Measurements from ENCODE around the gene DSG2. TPM values are rescaled to one million over a fixed set of nuclear protein-coding genes. Genes with fewer than 3 reads are reported as not detected.
"Not testable (repeated sequence)": the region's sequence is repeated elsewhere in the genome, so short reads cannot be mapped to it uniquely, and the experiment has no call there.

Gene DSG2
- total RNA-seq, 1 experiment from 2014 or later = 8.8 TPM

DNA sequence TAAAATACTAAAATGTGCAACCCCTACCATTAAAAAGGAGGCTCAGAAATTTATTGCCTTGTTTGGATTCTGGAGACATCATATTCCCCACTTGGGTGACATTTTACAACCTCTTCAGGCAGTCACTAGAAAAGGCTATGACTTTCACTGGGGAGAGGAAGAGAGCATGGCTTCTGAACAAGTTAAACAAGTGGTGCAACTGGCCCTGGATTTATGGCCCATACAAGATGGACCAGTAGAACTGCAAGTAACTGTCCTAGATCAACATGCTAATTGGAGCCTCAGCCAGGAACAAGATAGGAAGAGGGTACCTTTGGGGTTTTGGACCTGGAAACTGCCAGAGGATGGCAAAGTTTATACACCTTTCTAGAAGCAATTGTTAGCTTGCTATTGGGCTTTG is 4.0 kb upstream of the DSG2 start:
- Histone ChIP-seq H3K9me3 (no peaks in the 10 kb centered on the region), H3K27me3 (no peaks in the 10 kb centered on the region), H3K4me3 (no peak overlapping the region), H3K36me3 (no peaks in the 10 kb centered on the region)
- no peak for DNase-seq

DNA sequence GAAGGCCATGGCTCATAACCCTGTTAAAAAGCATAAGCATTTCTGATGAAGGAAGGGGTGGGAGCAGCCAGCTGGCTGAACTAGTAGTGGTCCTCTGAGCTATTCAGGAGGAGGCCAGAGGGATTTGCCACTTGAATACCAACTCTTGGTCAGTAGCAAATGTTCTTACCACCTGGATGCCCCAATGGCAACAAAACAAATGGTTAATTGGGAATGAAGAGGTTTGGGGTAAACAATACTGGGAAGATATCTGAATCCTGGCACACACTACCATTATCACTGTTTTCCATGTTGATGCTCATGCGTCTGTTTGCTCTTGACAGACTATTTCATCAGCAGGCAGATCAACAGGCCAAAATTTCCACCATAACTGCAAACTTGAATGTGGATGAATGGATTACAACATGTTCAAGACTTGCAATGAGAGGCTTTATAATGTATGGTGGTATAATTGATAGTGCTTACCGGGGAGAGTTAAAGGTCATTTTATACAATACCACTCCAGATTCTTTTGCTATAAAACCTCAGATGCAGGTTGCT is 3.2 kb upstream of the DSG2 start:
- H3K4me3 ChIP-seq, H3K27me3 ChIP-seq, H3K36me3 ChIP-seq, H3K9me3 ChIP-seq, DNase-seq: not testable (repeated sequence)

DNA sequence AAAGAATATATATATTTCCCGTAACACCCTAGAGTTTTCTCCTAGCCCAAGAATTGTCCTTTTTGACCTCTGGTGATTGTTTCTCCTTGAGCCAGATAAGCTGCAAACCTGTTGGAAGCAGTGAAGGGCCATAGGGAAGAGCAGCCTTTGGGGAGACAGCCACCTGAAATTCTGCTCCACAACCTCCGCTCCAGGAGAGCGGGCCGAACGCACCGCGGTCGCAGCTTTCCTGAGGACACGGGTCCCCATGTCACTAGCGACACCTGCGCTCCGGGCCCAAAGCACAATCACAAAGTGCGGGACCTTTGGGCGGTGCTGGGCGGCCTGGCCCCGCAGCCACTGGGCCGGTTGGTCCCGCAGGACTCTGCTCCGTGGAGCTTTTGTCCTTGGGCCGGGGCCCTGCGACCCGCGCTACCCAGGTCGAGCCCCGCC is 557 bp upstream of the DSG2 start:
- Histone ChIP-seq H3K27me3 (no peaks in the 10 kb centered on the region), H3K9me3 (no peaks in the 10 kb centered on the region), H3K4me3 (peak overlapping the region; percentile 59), H3K36me3 (no peaks in the 10 kb centered on the region)
- DNase-seq = no peak

DNA sequence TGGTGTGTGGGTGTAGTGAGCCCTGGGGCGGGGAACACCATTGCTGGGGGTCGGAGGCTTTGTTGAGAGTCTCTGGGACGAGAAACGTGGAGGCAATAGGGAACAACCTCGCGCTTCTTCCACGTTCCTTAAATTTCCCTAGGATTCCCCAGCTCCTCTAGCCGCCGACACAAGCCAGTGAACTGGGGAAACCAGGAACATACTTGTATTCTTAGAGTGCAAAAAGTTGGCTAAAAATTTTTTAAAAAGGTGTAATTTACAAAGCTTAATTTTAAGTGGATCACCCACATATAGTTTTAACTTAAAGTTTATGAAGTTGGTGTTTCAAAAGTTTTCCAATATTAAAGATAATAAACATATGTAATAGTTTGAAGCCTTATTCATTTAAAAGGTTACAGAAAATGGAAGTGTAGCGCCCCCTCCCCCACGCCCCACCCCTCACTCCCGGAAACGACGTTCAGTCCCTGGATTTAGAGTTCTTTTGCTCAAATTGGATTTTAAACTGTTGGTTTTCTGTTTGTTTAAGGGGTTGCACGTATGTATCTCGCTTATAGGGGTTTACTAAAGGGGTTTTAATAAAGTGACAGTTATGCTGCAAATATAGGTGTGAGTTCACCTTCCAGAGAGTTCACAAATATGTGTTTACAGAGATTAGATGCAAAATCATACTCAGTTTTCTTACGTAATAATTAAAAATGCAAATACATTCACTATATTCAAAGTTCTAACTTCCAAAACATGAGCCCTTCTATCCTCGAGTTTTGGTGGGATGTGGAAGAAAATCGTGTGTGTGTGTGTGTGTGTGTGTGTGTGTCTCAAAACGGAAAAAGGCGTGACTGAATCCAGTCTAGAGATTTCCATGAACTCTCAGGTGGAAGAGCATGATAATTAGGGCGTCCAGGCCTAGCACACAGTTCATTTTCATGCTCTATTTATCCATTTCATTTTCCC is 872 bp downstream of the DSG2 start:
- Histone ChIP-seq H3K9me3 (no peaks in the 10 kb centered on the region), H3K27me3 (no peaks in the 10 kb centered on the region), H3K36me3 (no peaks in the 10 kb centered on the region), H3K4me3 (peak overlapping the region; percentile 59)
- no peak for DNase-seq

DNA sequence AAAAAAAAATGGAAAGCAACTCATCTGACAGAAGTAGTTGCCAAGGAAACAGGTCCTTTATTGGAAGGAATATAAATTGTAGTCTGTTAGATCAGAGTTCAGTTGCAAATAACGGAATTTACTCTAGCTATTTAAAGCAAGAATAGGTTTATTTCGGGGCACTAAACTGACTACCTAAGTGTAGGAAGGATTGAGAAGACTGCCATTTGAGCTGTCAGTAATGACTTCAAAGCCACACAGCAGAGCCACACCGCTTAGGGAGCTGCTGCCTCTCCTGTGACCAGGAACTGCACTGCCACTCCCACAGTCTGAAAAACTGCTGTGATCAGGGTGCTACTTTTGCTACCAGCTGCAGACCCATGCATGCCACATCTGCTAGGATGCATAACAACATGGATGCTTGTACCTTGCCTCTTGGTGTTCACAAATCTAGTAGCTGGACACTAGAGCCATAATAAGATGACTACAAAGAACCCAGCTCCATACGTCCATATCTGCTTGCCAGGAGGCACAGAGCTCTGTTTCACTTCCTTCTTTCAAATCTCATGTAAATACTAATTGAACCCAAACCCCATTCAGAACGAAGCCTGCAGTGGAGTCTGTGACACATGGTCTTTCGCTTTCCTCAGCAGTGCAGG is 2.2 kb downstream of the DSG2 start:
- no peak for DNase-seq
- no peaks in the 10 kb centered on the region for H3K9me3 ChIP-seq
- H3K4me3 ChIP-seq = no peak overlapping the region
- no peaks in the 10 kb centered on the region for H3K27me3 ChIP-seq
- no peaks in the 10 kb centered on the region for H3K36me3 ChIP-seq

DNA sequence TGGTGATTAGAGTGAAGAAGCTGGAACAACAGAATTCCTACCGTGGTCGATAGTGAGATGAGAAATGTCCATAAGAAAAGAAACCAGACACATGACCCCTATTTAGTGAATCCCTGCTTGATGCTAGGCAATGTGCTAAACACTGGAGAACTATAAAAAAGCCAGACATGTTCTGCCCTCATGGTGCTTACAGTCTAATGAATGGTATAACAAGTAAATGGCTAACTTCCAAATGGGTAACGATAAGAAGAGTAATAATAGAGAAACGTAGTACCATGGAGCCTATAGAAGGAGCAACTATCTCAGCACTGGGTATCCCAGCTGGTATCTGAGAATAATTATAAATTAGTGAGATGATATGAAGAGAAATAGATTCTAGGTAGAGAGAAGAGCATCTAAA is 5.0 kb downstream of the DSG2 start:
- Histone ChIP-seq H3K27me3 (no peaks in the 10 kb centered on the region), H3K9me3 (no peaks in the 10 kb centered on the region), H3K4me3 (no peak overlapping the region), H3K36me3 (no peaks in the 10 kb centered on the region)
- DNase-seq = no peak

DNA sequence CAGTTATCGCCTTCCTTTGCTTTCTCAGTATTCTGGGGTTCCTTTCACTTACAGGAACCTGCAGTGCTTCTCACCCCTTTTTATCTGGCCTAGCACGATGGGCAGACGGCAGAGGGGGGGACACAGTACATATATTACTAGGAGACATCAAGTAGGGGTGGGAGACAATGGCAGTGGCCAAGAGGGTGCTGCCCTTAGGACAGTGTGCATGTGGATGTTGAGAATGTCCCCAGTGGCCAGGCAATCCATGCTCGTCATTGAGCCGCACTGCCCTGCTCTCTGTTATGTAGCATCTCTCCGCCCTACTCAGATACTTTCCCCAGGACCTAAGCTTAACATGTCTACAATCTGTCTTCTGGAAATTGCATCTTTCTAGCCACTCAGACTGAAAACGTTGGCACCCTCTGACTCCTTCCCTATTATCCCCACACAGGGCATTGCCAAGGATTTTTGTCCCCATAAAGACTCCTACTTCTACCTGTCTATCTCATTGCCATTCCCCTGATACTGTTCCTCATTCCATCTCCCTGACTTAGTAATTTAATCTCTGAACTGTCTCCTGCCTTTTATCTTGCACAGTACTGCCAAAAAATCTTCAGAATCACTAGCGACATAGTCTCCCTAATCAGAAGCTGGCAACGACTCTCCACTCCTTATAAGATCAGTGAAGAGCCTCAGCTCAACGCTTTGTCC is 6.6 kb downstream of the DSG2 start:
- H3K9me3 ChIP-seq = no peaks in the 10 kb centered on the region
- no peak for DNase-seq
- no peaks in the 10 kb centered on the region for H3K36me3 ChIP-seq
- no peaks in the 10 kb centered on the region for H3K27me3 ChIP-seq
- H3K4me3 ChIP-seq = no peak overlapping the region

DNA sequence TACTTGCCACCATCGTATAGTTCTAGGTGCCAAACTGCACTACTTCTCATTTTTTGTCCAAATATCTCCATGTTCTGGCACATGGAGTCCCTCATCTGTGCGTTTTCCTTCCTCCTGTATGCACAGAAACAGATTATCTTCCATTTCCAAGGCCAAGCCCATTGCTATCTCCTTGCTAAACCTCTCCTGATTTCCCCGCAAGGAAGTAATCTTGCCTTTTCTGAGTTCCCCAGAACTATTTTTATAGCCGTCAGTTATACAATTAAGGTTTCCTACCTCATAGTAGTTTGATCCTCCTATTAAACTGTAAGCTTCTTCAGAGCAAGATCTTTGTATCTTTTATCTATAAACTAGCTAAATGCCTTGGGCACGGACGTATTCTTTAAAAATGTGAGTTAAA is 7.2 kb downstream of the DSG2 start:
- Histone ChIP-seq H3K4me3 (no peak overlapping the region), H3K9me3 (no peaks in the 10 kb centered on the region)
- no peak for DNase-seq

DNA sequence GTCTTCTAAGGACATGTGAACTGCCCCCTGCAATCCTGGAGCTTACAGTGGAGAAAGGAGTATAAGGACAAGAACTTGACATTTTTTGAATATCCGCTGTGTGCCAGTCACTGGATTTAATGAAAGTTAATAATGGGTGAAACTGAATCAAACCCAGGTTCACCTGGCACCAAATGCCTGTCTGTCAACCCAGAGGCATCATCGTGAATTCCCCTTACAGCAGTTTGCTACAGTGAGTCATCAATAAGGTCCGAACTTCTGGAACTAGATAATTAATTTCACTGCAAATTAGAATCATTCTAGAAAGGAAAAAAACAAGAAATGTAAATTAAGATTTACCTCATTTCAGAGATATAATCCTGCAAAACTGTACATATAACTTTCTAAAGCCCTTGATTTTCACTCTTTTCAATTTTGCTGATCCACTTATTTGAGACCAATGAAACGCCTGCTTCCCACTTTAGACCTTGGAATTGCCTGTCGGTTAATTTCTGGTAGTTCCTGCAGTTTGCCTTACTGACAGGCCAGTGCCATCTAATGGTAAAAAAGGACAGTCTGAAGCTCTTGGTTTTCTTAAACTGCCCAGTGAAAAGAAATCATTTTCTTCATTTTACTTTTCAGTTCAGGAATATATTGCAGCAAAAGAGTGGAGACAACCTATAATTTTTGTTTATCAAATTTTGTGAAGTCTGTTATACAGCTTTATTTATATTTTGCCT is 8.2 kb downstream of the DSG2 start:
- Histone ChIP-seq H3K27me3 (no peaks in the 10 kb centered on the region), H3K9me3 (no peaks in the 10 kb centered on the region), H3K36me3 (no peaks in the 10 kb centered on the region), H3K4me3 (no peak overlapping the region)
- no peak for DNase-seq

More for the DNA sequence above, 7.2 kb downstream of the DSG2 start:
- Histone ChIP-seq H3K36me3 (no peaks in the 10 kb centered on the region), H3K27me3 (no peaks in the 10 kb centered on the region)

DNA sequence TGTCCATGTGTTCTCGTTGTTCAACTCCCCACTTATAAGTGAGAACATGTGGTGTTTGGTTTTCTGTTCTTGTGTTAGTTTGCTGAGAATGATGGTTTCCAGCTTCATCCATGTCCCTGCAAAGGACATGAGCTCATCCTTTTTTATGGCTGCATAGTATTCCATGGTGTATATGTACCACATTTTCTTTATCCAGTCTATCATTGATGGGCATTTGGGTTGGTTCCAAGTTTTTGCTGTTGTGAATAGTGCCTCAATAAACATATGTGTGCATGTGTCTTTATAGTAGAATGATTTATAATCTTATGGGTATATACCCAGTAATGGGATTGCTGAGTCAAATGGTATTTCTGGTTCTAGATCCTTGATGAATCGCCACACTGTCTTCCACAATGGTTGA is 9.1 kb downstream of the DSG2 start:
- H3K27me3 ChIP-seq, H3K4me3 ChIP-seq, DNase-seq, H3K36me3 ChIP-seq, H3K9me3 ChIP-seq: not testable (repeated sequence)

DNA sequence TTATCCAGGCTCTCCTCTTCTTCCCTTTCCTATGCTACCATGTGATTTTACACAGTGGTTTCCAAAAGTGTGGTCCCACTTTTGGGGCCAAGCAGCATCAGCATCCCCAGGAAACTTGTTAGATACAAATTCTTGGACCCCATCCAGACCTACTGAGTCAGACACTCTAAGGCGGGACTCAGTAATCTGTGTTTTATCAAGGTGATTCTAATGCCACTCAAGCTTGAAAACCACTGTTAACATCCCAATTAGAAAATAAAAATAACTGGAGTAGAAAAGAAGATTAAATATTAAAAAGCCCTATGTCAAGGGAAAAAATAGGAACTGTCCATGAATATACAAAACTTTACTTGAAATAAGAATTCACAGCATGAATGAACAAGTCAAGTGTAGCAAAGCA is 10.8 kb downstream of the DSG2 start:
- Histone ChIP-seq H3K36me3 (no peaks in the 10 kb centered on the region), H3K27me3 (no peaks in the 10 kb centered on the region), H3K4me3 (no peak overlapping the region), H3K9me3 (no peaks in the 10 kb centered on the region)
- no peak for DNase-seq

DNA sequence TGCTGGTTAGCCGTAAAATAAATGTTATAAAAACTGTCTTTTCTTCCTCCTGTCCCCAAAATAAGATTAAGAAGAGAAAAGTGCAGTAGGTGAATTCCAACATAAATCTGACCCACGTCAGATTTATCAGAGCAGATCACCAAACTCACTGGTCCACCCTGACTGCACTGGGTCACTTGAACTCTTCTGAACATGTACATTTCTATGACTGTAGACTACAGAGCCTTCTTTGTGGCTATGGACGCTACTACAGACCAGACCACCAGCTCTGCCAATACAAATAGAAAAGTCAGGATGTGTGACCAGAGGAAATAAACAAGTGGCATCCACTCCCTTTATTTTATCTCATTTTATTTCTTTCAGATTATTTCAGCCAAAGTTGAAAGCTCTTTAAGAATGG is 11.6 kb downstream of the DSG2 start:
- Histone ChIP-seq H3K4me3 (no peak overlapping the region), H3K36me3 (no peaks in the 10 kb centered on the region), H3K9me3 (no peaks in the 10 kb centered on the region), H3K27me3 (no peaks in the 10 kb centered on the region)
- no peak for DNase-seq

DNA sequence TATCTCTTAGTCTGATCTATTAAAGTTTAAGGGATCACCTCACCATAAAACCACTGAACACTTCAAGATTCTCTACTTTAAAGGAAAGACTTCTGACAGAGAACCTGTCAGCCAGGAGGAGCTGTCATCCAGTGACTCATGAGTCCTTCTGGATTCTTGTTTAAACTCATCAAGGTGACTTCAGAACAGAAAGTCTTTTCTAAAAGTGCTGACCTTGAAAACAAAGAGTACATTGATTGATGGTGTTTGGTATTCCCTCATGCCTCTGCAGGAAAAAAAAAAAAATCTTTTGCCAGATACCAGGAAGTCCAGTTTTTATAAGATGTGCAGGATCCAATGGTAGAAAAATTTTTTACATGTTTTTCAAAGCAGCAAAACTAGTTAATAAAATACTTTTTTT is 12.3 kb downstream of the DSG2 start:
- no peak for DNase-seq
- no peaks in the 10 kb centered on the region for H3K9me3 ChIP-seq
- no peaks in the 10 kb centered on the region for H3K36me3 ChIP-seq
- H3K4me3 ChIP-seq = no peak overlapping the region
- H3K27me3 ChIP-seq = no peaks in the 10 kb centered on the region

DNA sequence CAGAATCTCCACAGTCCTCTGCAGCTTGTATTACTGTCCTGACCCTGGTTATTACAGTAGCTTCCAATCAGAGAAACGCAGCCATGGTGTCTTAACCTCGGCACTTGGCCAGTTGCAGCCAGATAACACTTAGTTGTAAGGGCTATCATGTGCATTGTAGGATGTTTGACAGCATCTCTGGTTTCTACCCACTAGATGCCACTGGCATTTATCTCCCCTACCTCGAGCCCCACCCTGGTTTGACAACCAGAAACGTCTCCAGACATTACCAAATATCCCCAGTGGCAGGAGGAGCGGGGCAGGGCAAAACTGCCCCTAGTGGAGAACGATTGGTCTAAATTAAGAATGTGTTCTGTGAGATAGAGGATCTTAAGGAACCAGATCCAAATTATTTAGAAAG is 13.1 kb downstream of the DSG2 start:
- no peaks in the 10 kb centered on the region for H3K27me3 ChIP-seq
- no peak overlapping the region for H3K4me3 ChIP-seq
- H3K36me3 ChIP-seq = no peaks in the 10 kb centered on the region
- no peaks in the 10 kb centered on the region for H3K9me3 ChIP-seq
- DNase-seq = no peak

DNA sequence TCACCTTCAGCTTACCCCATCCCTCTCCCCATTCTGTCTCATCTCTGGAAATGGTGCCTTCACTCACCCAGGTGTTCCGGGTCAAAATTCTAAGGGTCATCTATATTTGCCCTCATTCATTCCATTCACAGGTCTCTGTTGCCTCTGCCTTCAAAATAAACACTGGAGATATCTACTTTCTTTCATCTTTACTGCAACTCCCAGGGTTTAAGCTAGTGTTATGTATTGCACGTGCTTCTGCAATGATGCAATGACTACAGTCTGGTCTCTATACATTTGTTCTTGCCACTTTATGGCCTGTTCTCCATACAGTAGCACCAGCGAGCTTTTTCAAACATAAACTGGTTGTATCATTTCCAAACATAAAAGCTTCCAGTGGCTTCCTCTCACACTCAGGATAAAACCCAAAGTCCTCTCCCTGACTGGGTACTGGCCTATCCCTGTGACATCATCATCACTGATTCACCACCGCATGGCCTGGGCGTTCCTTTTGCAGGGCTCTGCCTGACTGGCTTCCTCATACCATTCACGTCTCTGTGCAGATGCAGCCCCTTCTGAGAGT is 14.3 kb downstream of the DSG2 start:
- H3K9me3 ChIP-seq = no peaks in the 10 kb centered on the region
- peak; percentile 67 for DNase-seq
- H3K27me3 ChIP-seq = no peaks in the 10 kb centered on the region
- no peaks in the 10 kb centered on the region for H3K36me3 ChIP-seq
- H3K4me3 ChIP-seq = no peak overlapping the region

DNA sequence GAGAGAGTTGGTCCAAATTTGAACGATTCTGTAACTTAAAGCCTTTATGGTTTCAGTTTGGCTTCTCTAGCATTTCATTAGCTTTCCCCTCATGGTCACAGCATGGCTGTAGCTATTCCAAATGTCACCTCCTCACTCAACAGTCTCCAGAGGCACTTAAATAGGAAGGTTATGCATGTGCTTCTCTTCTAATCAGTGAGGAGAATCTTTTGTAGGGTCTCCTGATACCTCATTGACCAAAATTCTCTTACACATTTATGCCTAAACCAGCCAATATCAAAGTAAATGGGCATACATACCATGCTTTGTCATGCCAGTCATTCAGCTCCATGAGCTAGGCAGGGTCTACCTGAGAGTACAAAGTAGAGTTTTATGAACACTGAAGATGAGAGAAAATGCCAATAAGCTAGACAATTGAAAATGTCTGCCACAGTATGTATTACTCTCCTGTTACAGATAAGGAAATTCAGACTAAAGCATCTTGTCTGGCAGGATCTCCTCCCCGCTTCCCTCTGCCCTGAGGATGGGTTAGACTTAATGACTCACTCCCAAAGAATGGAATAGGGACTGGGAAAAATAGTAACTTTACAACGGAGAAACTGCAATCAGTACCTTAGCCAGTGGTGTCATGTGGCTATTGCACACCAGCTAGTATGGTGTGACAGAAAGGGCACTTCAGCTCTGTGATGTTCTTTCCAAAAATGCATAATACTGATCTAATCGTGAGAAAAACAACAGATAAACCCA is 15.4 kb downstream of the DSG2 start:
- H3K9me3 ChIP-seq = no peaks in the 10 kb centered on the region
- no peak overlapping the region for H3K4me3 ChIP-seq
- no peaks in the 10 kb centered on the region for H3K27me3 ChIP-seq
- peak; percentile 14 for DNase-seq
- no peaks in the 10 kb centered on the region for H3K36me3 ChIP-seq
